Tibial nerve (tissue), 4 donors: Measurements from ENCODE around the gene CUZD1.

ENCODE experiments used
- CTCF ChIP-seq, 5 experiments: fragments of 200-600 bp in 3 of 5; fragments of 450-650 bp in 2 of 5; sonication (generic) in 3 of 5; IDR thresholded peaks; one replicate each; pipeline ENCODE4 v1.5.1; 2016 to 2019; ENCODE audit warnings: antibody characterized with exemption in 5 of 5, mild to moderate bottlenecking in 3 of 5, moderate library complexity in 2 of 5
- EP300 ChIP-seq, 2 donors: sonication (generic); formaldehyde crosslinking; IDR thresholded peaks; one replicate each; pipeline ENCODE4 v1.6.1; 2017; ENCODE audit warnings: antibody characterized with exemption in 2 of 2, mild to moderate bottlenecking in 1 of 2

- TF ChIP-seq CTCF (IDR thresholded peaks at IDR 0.05) (no peak), EP300 (IDR thresholded peaks at IDR 0.05) (no peak)
Measured at GRCh38 chr10:122812751-122813150, 32.9 kb downstream of the CUZD1 start.
